ENCODE data around the gene SERPINA6.
"Not testable (repeated sequence)": the region's sequence is repeated elsewhere in the genome, so short reads cannot be mapped to it uniquely, and the experiment has no call there.

The SERPINA6 gene

GRCh38 chr14:94320243-94320642, 2.9 kb downstream of the SERPINA6 start:
- DNase-seq = no peak

- no peak for DNase-seq
Observed at GRCh38 chr14:94317259-94317658, 5.9 kb downstream of the SERPINA6 start.

- no peak for DNase-seq
Observed at GRCh38 chr14:94316692-94317091, 6.4 kb downstream of the SERPINA6 start.

GRCh38 chr14:94314890-94315289, 8.2 kb downstream of the SERPINA6 start:
- no peak for DNase-seq

GRCh38 chr14:94313991-94314655, 9.0 kb downstream of the SERPINA6 start:
- DNase-seq = no peak

- no peak for DNase-seq
Observed at GRCh38 chr14:94312481-94313246, 10.5 kb downstream of the SERPINA6 start.

GRCh38 chr14:94310248-94310647, 12.9 kb downstream of the SERPINA6 start:
- no peak for DNase-seq

- DNase-seq = no peak
Observed at GRCh38 chr14:94309721-94310120, 13.4 kb downstream of the SERPINA6 start.

GRCh38 chr14:94307410-94307992, 15.6 kb downstream of the SERPINA6 start:
- no peak for DNase-seq

- no peak for DNase-seq
Observed at GRCh38 chr14:94306047-94306978, 16.8 kb downstream of the SERPINA6 start.

GRCh38 chr14:94305620-94306019, 17.5 kb downstream of the SERPINA6 start:
- DNase-seq = no peak

GRCh38 chr14:94304243-94304642, 18.9 kb downstream of the SERPINA6 start:
- no peak for DNase-seq

GRCh38 chr14:94303111-94303510, 20.0 kb downstream of the SERPINA6 start:
- no peak for DNase-seq

GRCh38 chr14:94298130-94298529, 25.0 kb downstream of the SERPINA6 start:
- DNase-seq = no peak

- not testable (repeated sequence) for DNase-seq
Observed at GRCh38 chr14:94296181-94296545, 27.0 kb downstream of the SERPINA6 start.

GRCh38 chr14:94295360-94296180, 27.6 kb downstream of the SERPINA6 start:
- DNase-seq = no peak

- DNase-seq = no peak
Observed at GRCh38 chr14:94293578-94293924, 29.6 kb downstream of the SERPINA6 start.

- no peak for DNase-seq
Observed at GRCh38 chr14:94292872-94293577, 30.1 kb downstream of the SERPINA6 start, which contains the start of gene SERPINA10. Gene SERPINA10 (minus strand): TSS chr14:94293268. CDS start chr14:94290593, 2,675 bp downstream.

- DNase-seq = no peak
Observed at GRCh38 chr14:94292526-94292871, 30.6 kb downstream of the SERPINA6 start.

GRCh38 chr14:94291906-94292525, 31.1 kb downstream of the SERPINA6 start:
- DNase-seq = no peak
